NCI-H748 (cell line): Measurements from ENCODE around the gene GRIN2C.
"Not testable (repeated sequence)": the region's sequence is repeated elsewhere in the genome, so short reads cannot be mapped to it uniquely, and the experiment has no call there.

Experiments used
- DNase-seq: peaks from one replicate; lab custom pipeline; 2025; ENCODE audit not compliant: unreplicated experiment; lab: John Stamatoyannopoulos, UW

The GRIN2C gene

DNA sequence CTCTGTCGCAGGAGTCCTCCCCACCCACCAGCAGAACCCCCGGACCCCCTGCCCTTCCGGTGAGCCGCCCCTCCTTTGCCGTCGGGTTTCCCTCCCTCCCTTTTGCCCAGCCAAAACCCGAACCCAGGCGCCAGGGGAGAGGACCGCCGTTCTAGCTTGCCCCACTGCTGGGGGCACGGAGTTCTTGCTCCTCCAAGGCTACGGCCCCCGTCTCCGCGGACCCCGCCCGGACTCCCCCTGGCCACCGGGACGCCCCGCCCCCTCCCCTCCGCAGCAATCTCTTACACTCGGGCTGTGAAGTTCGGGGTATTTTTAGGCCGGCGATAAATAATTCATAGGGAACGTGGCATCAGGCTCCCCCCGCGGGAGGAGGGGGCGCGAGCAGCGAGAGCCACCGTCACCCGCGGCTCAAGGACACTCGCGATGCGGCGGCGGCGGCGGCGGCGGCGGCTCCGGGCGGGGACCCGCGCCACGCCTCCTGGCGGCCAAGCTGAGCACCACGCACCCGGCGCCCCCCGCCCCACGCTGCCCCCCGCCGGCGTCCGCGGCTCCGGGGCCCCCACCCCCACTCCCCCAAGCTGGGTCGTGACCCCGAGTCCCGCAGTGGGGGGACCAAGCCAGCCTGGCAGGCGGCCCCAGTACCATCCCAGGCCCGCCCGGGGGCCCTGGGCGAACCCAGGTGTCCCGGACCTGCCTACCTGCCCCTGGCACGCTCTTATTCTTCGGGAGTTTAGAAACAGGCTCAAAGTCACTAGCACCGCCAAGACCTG, at the start of gene GRIN2C:
Gene GRIN2C, minus strand, starts transcription at position 427 of the 770 bp plus-strand sequence. CDS start 4,793 bp downstream, outside the sequence.
- peak; percentile 16 for DNase-seq

DNA sequence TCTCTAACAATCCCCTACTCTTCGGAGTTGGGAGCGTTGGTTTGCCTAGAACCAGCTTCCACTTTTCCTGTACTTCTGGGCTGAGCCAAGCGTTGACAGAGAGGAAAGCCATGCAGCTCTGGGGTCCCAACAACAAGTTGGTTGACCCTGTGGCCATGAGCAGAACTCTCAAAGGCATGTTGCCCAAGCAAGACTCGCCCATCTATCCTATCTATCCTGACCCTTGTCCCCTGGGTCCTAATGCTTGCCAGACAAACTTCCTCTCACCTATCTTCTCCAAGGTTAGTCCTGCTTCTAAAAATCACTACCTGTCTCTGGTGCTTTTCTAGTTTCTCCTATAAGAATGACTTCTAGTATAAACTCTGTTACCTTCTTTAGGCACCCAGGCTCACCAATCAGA, 49.4 kb upstream of the GRIN2C start:
- not testable (repeated sequence) for DNase-seq

DNA sequence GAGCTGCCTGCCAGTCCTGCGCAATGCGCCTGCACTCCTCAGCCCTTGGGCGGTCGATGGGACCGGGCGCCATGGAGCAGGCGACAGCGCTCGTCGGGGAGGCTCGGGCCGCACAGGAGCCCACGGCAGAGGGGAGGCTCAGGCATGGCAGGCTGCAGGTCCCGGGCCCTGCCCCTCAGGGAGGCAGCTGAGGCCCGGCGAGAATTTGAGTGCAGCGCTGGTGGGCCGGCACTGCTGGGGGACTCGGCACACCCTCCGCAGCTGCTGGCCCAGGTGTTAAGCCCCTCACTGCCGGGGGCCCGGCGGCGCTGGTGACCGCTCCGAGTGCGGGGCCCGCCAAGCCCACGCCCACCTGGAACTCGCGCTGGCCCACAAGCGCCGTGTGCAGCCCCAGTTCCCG, 47.3 kb upstream of the GRIN2C start:
- no peak for DNase-seq

DNA sequence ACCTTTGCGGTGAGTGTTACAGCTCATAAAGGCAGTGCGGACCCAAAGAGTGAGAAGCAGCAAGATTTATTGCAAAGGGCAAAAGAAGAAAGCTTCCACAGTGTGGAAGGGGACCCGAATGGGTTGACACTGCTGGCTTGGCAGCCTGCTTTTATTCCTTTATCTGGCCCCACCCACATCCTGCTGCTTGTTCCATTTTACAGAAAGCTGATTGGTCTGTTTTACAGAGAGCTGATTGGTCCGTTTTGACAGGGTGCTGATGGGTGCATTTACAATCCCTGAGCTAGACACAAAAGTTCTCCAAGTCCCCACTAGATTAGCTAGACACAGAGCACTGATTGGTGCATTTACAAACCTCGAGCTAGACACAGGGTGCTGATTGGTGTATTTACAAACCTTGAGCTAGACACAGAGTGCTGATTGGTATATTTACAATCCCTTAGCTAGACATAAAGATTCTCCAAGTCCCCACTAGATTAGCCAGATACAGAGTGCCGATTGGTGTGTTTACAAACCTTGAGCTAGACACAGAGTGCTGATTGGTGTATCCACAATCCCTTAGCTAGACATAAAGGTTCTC, 46.6 kb upstream of the GRIN2C start:
- not testable (repeated sequence) for DNase-seq

DNA sequence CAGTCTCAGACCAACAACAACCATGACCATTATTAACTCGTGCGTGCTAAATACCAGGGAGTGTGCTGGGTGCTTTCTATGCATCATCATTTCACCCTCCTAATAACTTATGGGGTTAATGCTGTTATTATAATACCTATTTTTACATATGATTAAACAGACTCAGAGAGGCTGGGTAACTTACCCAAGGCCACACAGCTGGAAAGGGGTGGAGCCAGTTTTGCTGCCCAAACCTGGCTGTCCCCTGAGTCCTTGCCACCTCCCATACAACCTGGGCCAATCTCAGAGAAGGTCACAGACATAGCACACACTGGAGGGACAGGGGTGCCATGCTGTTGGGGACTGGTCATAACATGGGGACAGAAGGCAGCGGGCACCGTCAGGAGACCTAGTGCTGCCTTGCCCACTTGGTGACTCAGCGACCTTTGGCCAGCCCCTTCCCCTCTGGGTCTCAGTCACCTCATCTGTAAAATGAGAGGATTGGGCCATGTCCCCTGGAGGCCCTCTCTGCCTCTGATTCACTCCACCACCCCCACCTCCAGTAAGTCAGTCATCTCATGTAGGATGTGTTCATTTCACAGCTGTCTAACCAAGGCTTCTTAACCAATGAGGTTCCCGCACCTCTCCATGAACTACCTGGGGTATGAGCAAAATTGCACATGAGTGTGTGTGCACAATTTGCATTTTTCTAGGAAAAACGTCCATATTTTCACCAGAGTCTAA, 45.2 kb upstream of the GRIN2C start:
- no peak for DNase-seq

- no peak for DNase-seq
Observed at GRCh38 chr17:74903671-74904070, 44.0 kb upstream of the GRIN2C start.

DNA sequence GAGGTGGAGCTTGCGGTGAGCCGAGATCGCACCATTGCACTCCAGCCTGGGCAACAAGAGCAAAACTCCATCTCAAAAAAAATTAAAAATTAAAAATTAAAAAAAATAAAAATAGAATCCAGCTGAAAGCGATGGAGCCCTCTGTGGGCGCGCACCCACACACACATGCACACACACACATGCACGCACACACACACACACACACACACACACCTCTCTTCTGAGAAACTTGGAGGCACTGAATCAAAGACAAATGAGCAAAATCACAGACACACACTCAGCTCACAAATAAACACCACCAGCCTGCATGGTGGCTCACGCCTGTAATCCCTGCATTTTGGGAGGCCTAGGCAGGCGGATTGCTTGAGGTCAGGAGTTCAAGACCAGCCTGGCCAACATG, 43.3 kb upstream of the GRIN2C start:
- DNase-seq, result no peak

- no peak for DNase-seq
Observed at GRCh38 chr17:74901353-74902135, 41.9 kb upstream of the GRIN2C start.

DNA sequence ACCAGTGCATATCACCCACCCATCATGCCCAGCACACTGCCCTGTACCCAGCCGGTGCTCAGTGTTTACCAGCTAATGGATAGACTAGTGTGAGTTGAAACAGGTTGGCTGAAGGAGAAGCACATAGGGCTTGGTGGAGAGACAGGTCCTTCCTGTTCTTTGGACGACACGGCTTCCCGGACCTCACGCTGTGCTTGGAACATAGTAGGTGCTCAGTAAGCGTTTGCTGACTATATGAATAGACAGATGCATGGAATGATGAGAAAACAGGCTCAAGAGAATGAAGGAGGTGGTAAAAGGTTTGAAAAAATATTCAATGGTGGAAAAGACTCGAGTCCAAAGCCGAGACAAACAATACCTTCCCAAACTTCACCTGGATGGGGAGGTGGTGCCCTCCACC, 40.5 kb upstream of the GRIN2C start:
- no peak for DNase-seq

- no peak for DNase-seq
Observed at GRCh38 chr17:74898376-74898946, 38.8 kb upstream of the GRIN2C start.

DNA sequence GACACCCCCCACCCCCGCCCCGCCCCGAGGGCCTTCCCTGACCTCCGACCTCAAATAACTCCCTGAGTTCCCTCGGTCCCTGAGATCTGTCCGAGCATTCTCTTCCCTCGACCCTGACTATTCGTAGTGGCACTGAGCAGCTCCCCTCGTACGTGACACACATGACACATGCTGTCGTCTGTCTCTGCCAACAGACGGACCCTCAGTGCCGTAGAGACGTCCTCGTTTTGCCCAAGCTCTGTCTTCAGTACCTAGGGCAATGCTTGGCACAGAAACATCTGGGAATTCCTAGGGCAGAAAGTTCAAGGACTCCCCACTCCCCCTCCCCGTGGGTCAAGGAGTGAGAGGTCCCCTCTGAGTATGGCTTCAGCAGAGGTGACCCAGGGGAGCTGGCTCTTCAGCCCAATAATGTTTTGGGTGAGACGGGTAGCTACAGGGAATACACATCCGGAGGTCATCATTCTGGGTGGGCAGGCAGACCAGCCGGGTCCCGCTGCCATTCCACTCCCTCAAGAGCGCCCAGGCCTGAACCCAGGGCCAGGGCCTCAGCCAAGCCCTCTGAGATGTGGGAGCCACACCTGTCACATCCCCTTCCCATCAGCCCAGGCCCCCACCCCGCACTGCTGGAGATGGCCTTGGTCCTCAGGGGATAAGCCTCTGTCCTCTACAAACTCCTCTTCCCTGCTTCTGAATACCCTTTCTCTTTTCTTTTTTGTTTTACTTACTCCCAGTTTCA, 34.4 kb upstream of the GRIN2C start:
- no peak for DNase-seq

GRCh38 chr17:74892974-74893911, 33.6 kb upstream of the GRIN2C start, which contains the start of gene FADS6:
Gene FADS6, minus strand, starts transcription at chr17:74893633. Its CDS starts 38 bp downstream, at chr17:74893595.
- peak; percentile 24 for DNase-seq

- no peak for DNase-seq
Observed at GRCh38 chr17:74892013-74892841, 32.5 kb upstream of the GRIN2C start.

- no peak for DNase-seq
Observed at GRCh38 chr17:74890554-74890953, 30.9 kb upstream of the GRIN2C start.

DNA sequence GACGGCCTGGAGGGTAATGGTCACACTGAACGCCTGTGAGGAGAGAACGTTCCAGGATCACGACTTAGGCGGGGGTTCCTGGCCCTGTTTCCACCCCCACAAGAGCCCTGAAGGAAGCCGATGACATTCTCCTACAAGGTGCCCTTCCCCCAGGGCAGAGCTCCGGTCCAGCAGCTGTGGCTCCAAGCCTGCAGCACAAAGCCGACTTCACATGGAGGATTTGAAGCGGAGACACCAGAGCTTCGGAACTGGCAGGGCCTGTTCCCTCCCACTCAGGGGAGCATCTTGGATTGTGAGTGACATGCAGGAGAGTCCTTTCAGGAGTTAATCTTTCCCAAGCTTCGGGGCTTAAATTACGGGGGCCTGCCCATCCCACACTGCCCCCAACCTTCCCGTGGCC, 28.8 kb upstream of the GRIN2C start:
- no peak for DNase-seq

GRCh38 chr17:74883241-74883745, 23.6 kb upstream of the GRIN2C start:
- DNase-seq, result no peak

DNA sequence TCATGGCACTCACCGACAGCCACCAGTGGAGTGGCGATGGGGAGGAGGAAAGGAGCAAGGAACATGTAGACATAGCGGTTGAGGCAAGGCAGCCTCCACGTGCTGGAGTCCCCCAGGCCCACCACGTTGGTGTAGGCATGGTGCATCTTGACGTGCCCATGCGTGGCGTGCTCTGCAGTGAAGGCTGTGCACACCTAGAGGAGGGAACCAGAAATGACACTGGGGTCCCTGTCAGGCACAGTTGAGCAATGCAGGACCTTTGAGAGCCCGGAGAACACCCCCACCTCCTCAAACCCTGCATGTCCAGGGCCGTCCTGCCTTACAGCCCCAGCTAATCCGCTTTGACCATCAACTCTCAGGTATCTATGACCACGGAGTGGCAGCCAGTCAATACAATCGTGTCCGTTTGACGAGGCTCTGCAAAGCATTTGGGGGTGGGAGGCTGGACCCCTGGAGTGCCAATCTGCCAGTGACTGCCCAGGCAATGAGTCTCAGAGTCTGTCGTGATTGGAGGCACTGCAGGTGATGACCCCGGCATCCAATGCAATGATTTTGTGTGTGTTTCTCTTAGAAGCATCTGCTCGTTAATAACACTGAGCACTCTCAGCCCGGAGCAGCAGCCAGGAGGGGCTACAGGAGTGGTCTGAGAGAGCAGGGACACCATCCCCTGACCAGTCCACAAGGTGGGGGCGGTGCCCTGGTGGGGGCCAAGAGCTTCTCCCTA, 23.0 kb upstream of the GRIN2C start:
- no peak for DNase-seq
